Fibroblast of skin of right quadriceps (primary cell): Measurements from ENCODE around the gene ZC3H15.
A peak's percentile ranks its signal among the peaks of the same experiment; 100 is the strongest.
"Not testable (repeated sequence)": the region's sequence is repeated elsewhere in the genome, so short reads cannot be mapped to it uniquely, and the experiment has no call there.

Experiments used
- DNase-seq: peaks from one replicate; pipeline ENCODE4 v3.0.0-alpha.2; 2013

ZC3H15 gene

GRCh38 chr2:186496401-186496800 lies 10.3 kb downstream of the ZC3H15 start:
- DNase-seq: no peak

GRCh38 chr2:186497928-186498327 lies 11.9 kb downstream of the ZC3H15 start:
- DNase-seq: no peak

- DNase-seq: no peak
These were observed 12.8 kb downstream of the ZC3H15 start for GRCh38 chr2:186498834-186499233.

GRCh38 chr2:186503827-186504606 lies 18.0 kb downstream of the ZC3H15 start:
- peak; percentile 41 for DNase-seq

GRCh38 chr2:186508263-186508662 lies 22.2 kb downstream of the ZC3H15 start:
- DNase-seq: no peak

DNA sequence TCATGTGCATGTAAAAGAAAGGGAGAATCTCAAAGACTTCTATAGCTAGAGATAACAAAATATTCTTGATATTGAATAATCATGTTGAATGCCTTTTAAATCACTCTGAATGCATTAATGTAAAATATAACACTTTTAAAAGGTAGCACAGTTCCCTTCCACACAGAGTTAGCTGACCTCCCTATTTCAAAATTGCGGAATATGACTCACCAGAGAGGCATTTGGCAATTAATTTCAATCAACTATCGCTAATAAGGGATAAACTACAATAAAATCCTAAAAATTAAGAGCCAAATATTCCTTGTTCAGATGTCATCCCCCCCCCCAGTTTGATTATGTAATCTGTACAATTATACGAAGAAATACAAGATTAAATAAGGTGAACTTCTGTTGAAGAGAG lies 29.3 kb downstream of the ZC3H15 start:
- no peak for DNase-seq

- no peak for DNase-seq
These were observed 30.3 kb downstream of the ZC3H15 start for GRCh38 chr2:186516396-186516795.

GRCh38 chr2:186517090-186517489 lies 31.0 kb downstream of the ZC3H15 start:
- DNase-seq: no peak

GRCh38 chr2:186518291-186518690 lies 32.2 kb downstream of the ZC3H15 start:
- no peak for DNase-seq

- peak; percentile 80 for DNase-seq
These were observed 32.9 kb downstream of the ZC3H15 start for GRCh38 chr2:186518945-186519344.

DNA sequence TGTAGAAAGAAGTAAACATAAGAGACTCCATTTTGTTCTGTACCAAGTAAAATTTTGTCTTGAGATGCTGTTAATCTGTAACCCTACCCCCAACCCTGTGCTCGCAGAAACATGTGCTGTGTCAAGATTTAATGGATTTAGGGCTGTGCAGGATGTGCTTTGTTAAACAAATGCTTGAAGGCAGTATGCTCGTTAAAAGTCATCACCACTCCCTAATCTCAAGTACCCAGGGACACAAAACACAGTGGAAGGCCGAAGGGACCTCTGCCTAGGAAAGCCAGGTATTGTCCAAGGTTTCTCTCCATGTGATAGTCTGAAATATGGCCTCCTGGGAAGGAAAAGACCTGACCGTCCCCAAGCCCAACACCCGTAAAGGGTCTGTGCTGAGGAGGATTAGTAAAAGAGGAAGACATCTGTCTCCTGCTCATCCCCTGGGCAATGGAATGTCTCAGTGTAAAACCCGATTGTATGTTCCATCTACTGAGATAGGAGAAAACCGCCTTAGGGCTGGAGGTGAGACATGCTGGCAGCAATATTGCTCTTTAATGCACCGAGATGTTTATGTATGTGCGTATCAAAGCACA lies 35.6 kb downstream of the ZC3H15 start:
- not testable (repeated sequence) for DNase-seq

DNA sequence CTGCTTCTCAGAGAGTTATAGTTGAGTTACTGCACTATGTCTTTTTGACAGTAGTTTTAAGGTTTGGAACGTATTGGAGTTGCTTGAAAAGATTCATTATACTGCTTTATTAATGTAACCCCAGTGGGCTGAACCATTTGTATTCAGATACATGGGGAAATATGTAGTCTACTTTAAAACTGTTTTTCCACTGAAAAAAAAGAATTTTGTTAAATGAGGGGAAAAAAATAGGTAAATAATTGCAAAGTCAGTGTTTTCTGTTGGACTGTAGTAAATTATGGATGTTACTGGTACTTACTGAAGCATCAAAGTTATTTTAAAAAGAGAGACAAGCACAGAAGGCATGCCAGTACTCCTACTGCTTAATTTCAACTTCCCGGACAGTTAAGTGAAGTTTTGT lies 36.4 kb downstream of the ZC3H15 start:
- no peak for DNase-seq

- peak; percentile 62 for DNase-seq
These were observed 37.7 kb downstream of the ZC3H15 start for GRCh38 chr2:186523791-186524190.

- no peak for DNase-seq
These were observed 40.2 kb downstream of the ZC3H15 start for GRCh38 chr2:186526281-186526680.

GRCh38 chr2:186530314-186530713 lies 44.3 kb downstream of the ZC3H15 start:
- no peak for DNase-seq

DNA sequence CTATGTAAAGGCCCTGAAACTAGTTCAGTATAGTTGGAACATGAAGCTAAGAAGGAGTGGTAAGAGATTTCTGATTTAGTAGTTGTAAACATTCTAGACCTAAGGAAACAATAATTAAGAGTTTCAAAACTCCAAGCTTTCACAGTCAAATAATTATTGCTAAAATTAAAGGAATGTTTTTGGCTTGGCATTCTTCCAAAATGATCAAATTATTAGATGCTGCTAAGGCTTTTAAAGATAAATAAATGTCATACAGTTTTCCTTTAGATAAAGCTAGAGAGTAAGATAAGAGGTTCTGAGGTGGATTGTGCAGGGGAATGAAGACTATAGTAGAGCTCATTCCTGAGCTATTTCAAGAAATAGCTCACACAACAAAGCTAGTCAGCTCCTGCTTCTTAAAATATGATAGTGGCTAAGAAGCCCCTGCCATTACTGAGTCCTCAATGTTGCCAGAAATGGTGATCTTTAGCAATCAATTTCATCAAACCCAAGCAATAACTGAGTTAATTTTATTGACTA lies 45.3 kb downstream of the ZC3H15 start:
- DNase-seq: no peak

GRCh38 chr2:186532891-186533290 lies 46.8 kb downstream of the ZC3H15 start:
- DNase-seq: no peak

DNA sequence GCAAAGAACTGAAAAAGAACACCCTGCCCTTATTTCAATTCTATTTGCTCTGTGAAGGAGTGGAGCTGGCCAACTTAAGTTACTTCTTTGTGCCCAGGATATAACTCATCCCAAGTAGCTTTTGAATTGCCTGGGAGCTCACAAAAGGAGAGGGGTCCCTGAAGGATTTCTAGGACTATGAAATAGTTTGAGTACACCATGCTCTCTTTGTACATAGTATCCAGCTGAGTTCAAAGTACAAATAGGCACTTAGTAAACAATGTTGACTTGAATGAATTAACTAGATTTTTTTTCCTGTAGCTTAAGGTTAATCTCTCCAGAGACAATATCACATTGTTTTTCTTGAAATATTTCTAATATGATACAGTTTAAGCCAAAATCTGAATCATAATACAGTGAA lies 47.7 kb downstream of the ZC3H15 start:
- DNase-seq: no peak

- no peak for DNase-seq
These were observed 48.3 kb downstream of the ZC3H15 start for GRCh38 chr2:186534406-186534805.

DNA sequence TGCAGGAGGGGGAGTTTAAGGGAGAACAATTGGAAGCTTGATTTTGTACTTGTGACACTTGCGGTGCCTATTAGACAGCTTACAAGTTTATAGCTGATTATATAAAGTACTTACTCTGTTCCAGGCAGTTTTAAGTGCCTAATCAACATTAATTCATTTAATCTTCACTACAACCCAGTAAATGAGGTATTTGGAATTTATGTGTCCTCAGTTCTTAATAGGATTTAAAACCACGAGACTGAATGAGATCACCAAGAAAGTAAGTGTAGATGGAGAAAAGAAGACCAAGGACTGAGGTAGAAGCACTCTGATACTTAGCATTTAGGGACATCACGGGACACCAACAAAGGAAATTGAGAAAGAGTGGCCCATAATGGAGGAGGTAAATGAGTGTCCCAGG lies 49.8 kb downstream of the ZC3H15 start:
- no peak for DNase-seq

DNA sequence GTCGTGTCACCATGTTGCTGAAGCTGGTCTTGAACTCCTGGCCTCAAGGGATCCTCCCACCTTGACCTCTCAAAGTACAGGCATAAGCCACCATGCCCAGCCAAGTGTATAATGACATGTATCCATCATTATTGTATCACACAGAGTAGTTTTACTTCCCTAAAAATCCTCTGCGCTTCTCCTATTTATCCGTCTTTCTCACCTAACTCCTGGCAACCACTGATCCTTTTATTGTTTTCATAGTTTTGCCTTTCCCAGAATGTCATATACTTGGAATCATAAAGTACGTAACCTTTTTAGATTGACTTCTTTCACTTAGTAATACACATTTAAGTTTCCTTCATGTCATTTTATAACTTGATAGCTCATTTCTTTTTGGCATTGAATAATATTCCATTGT lies 51.0 kb downstream of the ZC3H15 start:
- DNase-seq: no peak

DNA sequence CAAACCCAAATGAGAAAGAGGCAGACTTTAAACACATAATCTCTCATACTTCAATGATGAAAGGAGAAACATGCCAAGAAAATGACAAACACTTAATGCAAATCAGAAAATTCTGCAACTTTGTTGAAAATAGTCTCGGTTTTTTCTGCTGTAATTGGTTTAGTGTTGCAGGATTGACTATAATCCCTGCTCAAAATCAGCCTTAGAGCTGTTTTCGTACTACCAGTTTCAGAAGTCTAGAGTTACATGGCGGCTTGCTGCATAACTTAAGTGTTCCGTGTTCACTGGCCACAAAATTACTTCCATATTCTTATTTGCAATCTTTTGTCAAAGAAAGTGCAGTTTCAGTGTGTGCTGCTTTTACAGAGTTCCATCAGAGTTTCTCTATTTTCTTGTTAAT lies 54.9 kb downstream of the ZC3H15 start:
- DNase-seq: peak; percentile 81

DNA sequence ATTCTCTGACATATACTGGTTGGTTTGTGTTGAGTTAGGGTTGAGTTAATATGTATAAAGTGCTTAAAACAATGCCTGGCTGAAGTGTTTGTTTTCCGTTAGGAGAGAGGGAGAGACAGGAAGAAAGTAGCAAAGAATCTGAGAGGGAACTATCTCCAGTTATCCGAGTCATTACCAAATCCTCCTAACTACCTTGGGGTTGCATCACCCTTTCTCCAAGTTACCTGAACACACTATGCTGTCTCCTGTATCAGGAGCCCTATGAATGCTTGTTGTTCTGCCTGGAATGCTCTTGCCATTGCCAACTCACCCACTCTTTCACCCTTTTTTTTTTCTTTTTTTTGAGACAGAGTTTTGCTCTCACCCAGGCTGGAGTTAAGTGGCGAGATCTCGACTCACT lies 55.9 kb downstream of the ZC3H15 start:
- no peak for DNase-seq

- peak; percentile 87 for DNase-seq
These were observed 57.6 kb downstream of the ZC3H15 start for GRCh38 chr2:186543561-186544131.
